ENCODE data around the gene HDAC4. TPM values are rescaled to one million over a fixed set of nuclear protein-coding genes. Genes with fewer than 3 reads are reported as not detected.

The HDAC4 gene
- total and polyA plus RNA-seq, 2 donors (not counting 1 experiment from before 2014, with no cell fraction given) = 13.5 to 46.0 TPM

DNA sequence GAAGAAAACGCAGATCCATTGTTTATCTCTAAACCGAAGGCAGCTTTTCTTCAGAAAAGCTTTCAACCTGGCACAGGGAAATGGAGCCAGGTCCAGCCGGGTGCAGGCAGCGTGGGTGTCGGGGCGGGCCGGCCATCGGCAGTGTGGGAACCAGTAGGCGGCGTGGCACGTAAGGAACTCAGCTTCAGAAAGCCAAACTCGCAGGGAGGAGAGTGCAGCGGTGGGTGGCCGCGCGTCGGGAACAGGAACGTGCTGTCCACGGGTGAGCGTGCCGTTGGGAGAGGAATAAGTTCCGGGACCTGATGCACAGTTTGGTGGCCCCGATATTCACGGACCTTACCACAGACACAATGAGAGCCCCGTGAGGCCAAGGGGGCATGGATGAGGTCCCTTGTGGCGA is 282.6 kb downstream of the HDAC4 start:
- H3K27ac ChIP-seq (ENCODE audit: low read length in 2 of 2) = no peak overlapping the region
- H3K4me3 Mint-ChIP-seq = no peak overlapping the region
- no peaks in the 10 kb centered on the region for H4K20me1 ChIP-seq (ENCODE audit: control insufficient read depth, insufficient read depth, low read length, poor library complexity, severe bottlenecking)
- H3K9me3 Mint-ChIP-seq (ENCODE audit: insufficient read depth) = no peaks in the 10 kb centered on the region
- H2AFZ ChIP-seq (ENCODE audit: insufficient read depth, low read depth, low read length, poor library complexity, severe bottlenecking) = no peak overlapping the region
- H3K4me1 Mint-ChIP-seq = no peaks in the 10 kb centered on the region
- H3K4me1 ChIP-seq (ENCODE audit: control insufficient read depth in 2 of 2, insufficient read depth in 2 of 2, low read length in 2 of 2) = no peaks in the 10 kb centered on the region
- H3K9ac ChIP-seq (ENCODE audit: low read length) = no peak overlapping the region
- no peak overlapping the region for H3K4me3 ChIP-seq (ENCODE audit: control extremely low read depth in 1 of 5, extremely low read depth in 1 of 5, insufficient read depth in 1 of 5, low read depth in 2 of 5, low read length in 4 of 5)
- WGBS (ENCODE audit: insufficient coverage) = 98% methylated on average over 26 of the region's 26 CpGs
- H3K4me2 ChIP-seq (replicated peaks; ENCODE audit: low read depth, low read length, poor library complexity, severe bottlenecking) = no peak overlapping the region
- intact Hi-C loops (cut with micrococcal nuclease) = no loop called here
- no peaks in the 10 kb centered on the region for H3K79me2 ChIP-seq (ENCODE audit: control insufficient read depth, insufficient read depth, low read length)
- DNase-seq (no peak), ATAC-seq (ENCODE audit: low read depth) (no peak)
- no peaks in the 10 kb centered on the region for H3K27me3 ChIP-seq (replicated peaks in 1 of 4; ENCODE audit: control extremely low read depth in 1 of 4, control insufficient read depth in 3 of 4, insufficient read depth in 4 of 4, low read length in 3 of 4)
- TF ChIP-seq EZH2 (IDR thresholded peaks at IDR 0.05; ENCODE audit: borderline replicate concordance, insufficient read depth, low read depth, low read length, poor library complexity, severe bottlenecking) = no peak
- TF ChIP-seq, protein P1, sequence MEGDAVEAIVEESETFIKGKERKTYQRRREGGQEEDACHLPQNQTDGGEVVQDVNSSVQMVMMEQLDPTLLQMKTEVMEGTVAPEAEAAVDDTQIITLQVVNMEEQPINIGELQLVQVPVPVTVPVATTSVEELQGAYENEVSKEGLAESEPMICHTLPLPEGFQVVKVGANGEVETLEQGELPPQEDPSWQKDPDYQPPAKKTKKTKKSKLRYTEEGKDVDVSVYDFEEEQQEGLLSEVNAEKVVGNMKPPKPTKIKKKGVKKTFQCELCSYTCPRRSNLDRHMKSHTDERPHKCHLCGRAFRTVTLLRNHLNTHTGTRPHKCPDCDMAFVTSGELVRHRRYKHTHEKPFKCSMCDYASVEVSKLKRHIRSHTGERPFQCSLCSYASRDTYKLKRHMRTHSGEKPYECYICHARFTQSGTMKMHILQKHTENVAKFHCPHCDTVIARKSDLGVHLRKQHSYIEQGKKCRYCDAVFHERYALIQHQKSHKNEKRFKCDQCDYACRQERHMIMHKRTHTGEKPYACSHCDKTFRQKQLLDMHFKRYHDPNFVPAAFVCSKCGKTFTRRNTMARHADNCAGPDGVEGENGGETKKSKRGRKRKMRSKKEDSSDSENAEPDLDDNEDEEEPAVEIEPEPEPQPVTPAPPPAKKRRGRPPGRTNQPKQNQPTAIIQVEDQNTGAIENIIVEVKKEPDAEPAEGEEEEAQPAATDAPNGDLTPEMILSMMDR (IDR thresholded peaks at IDR 0.05) = no peak
- H3K27ac Mint-ChIP-seq = no peak overlapping the region
- no peaks in the 10 kb centered on the region for H3K36me3 ChIP-seq (replicated peaks in 1 of 2; ENCODE audit: control extremely low read depth in 1 of 2, control insufficient read depth in 1 of 2, extremely low read depth in 1 of 2, insufficient read depth in 2 of 2, low read length in 1 of 2)
- H3K9me3 ChIP-seq (ENCODE audit: control extremely low read depth in 1 of 3, control insufficient read depth in 2 of 3, insufficient read depth in 1 of 3, low read length in 2 of 3) = no peaks in the 10 kb centered on the region
- ChIA-PET POLR2A (no interaction called here), CTCF (no interaction called here)
- no peaks in the 10 kb centered on the region for H3K27me3 Mint-ChIP-seq

DNA sequence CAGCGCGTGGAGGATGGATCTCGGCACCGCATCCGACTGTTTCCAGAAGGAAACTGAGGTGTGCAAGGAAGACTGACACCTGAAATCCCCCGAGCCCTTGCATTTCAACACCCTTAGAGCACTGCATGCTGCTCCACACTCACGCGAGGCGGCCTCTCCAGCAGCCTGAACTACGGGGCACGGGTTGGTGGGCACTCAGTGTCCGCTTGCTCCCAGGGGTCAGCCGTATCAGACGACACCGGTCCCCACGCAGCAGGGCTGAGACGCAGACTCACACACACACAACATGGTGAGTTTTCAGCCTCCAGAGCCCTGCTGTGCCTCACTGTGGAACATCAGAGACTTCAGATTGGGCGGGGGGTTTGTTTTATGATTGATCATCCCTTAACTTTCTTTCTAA is 283.0 kb downstream of the HDAC4 start:
- CTCF ChIA-PET = no interaction called here
- Histone ChIP-seq H3K4me3 (ENCODE audit: control extremely low read depth in 1 of 5, extremely low read depth in 1 of 5, insufficient read depth in 1 of 5, low read depth in 2 of 5, low read length in 4 of 5) (no peak overlapping the region), H2AFZ (ENCODE audit: insufficient read depth, low read depth, low read length, poor library complexity, severe bottlenecking) (no peak overlapping the region), H3K27me3 (replicated peaks in 1 of 4; ENCODE audit: control extremely low read depth in 1 of 4, control insufficient read depth in 3 of 4, insufficient read depth in 4 of 4, low read length in 3 of 4) (no peaks in the 10 kb centered on the region), H3K79me2 (ENCODE audit: control insufficient read depth, insufficient read depth, low read length) (no peaks in the 10 kb centered on the region), H3K4me2 (replicated peaks; ENCODE audit: low read depth, low read length, poor library complexity, severe bottlenecking) (no peak overlapping the region), H3K27ac (ENCODE audit: low read length in 2 of 2) (no peak overlapping the region), H3K9me3 (ENCODE audit: control extremely low read depth in 1 of 3, control insufficient read depth in 2 of 3, insufficient read depth in 1 of 3, low read length in 2 of 3) (no peaks in the 10 kb centered on the region), H4K20me1 (ENCODE audit: control insufficient read depth, insufficient read depth, low read length, poor library complexity, severe bottlenecking) (no peaks in the 10 kb centered on the region), H3K36me3 (replicated peaks in 1 of 2; ENCODE audit: control extremely low read depth in 1 of 2, control insufficient read depth in 1 of 2, extremely low read depth in 1 of 2, insufficient read depth in 2 of 2, low read length in 1 of 2) (no peaks in the 10 kb centered on the region), H3K9ac (ENCODE audit: low read length) (no peak overlapping the region), H3K4me1 (ENCODE audit: control insufficient read depth in 2 of 2, insufficient read depth in 2 of 2, low read length in 2 of 2) (no peaks in the 10 kb centered on the region)
- ATAC-seq (ENCODE audit: low read depth) = no peak
- intact Hi-C loops (cut with micrococcal nuclease) = no loop called here
- no peak overlapping the region for H3K27ac Mint-ChIP-seq
- no peak for TF ChIP-seq EZH2 (IDR thresholded peaks at IDR 0.05; ENCODE audit: borderline replicate concordance, insufficient read depth, low read depth, low read length, poor library complexity, severe bottlenecking)
- TF ChIP-seq, protein P1 (IDR thresholded peaks at IDR 0.05) = no peak
- POLR2A ChIA-PET = no interaction called here
- DNase-seq = no peak
- H3K4me3 Mint-ChIP-seq = no peak overlapping the region
- WGBS (ENCODE audit: insufficient coverage) = over 99% methylated on average over 13 of the region's 18 CpGs
- no peaks in the 10 kb centered on the region for H3K27me3 Mint-ChIP-seq
- H3K4me1 Mint-ChIP-seq = no peaks in the 10 kb centered on the region
- no peaks in the 10 kb centered on the region for H3K9me3 Mint-ChIP-seq (ENCODE audit: insufficient read depth)
